Urothelium cell line (cell line): ENCODE results near the gene ANGPTL2.

ENCODE experiments used
- DNase-seq: peaks from one replicate; pipeline ENCODE4 v3.0.0; 2011; ENCODE audit warnings: low spot score, mixed read lengths
- FAIRE-seq: peaks from 2 replicates; lab custom pipeline; 2011; peaks lifted over from hg19 to GRCh38; lab: Jason Lieb, UNC

ANGPTL2 gene

GRCh38 chr9:127056446-127056845, 66.0 kb downstream of the ANGPTL2 start:
- no peak for FAIRE-seq

GRCh38 chr9:127055745-127056402, 66.6 kb downstream of the ANGPTL2 start:
- DNase-seq (no peak), FAIRE-seq (no peak)

More at GRCh38 chr9:127056446-127056845, 66.0 kb downstream of the ANGPTL2 start:
- DNase-seq: no peak

GRCh38 chr9:127053960-127054359, 68.5 kb downstream of the ANGPTL2 start:
- no peak for FAIRE-seq
- DNase-seq: no peak

GRCh38 chr9:127053057-127053821, 69.2 kb downstream of the ANGPTL2 start:
- DNase-seq: no peak
- no peak for FAIRE-seq

GRCh38 chr9:127051881-127052595, 70.4 kb downstream of the ANGPTL2 start:
- no peak for FAIRE-seq
- DNase-seq: no peak

GRCh38 chr9:127050591-127051001, 71.8 kb downstream of the ANGPTL2 start:
- DNase-seq (no peak), FAIRE-seq (no peak)

- DNase-seq (no peak), FAIRE-seq (no peak)
Measured at GRCh38 chr9:127050152-127050551, 72.3 kb downstream of the ANGPTL2 start.

GRCh38 chr9:127049581-127049980, 72.9 kb downstream of the ANGPTL2 start:
- no peak for FAIRE-seq

GRCh38 chr9:127049044-127049443, 73.4 kb downstream of the ANGPTL2 start:
- FAIRE-seq (no peak), DNase-seq (peak; percentile 65)

More at GRCh38 chr9:127049581-127049980, 72.9 kb downstream of the ANGPTL2 start:
- DNase-seq: no peak

GRCh38 chr9:127047971-127048370, 74.5 kb downstream of the ANGPTL2 start:
- no peak for DNase-seq
- FAIRE-seq: no peak

GRCh38 chr9:127045148-127045547, 77.3 kb downstream of the ANGPTL2 start:
- no peak for DNase-seq
- no peak for FAIRE-seq

GRCh38 chr9:127039492-127039891, 82.9 kb downstream of the ANGPTL2 start:
- FAIRE-seq (no peak), DNase-seq (no peak)

GRCh38 chr9:127038531-127038930, 83.9 kb downstream of the ANGPTL2 start:
- no peak for FAIRE-seq
- DNase-seq: no peak
